GM21717 (cell line): ENCODE data around the gene ACADL.
A peak's percentile ranks its signal among the peaks of the same experiment; 100 is the strongest.

Experiments used
- ATAC-seq: cut with Tn5 transposase; IDR thresholded peaks from one replicate; pipeline ENCODE4 v1.9.1; 2021; ENCODE audit warnings: mild to moderate bottlenecking, moderate library complexity; ENCODE audit not compliant: unreplicated experiment

The ACADL gene

DNA sequence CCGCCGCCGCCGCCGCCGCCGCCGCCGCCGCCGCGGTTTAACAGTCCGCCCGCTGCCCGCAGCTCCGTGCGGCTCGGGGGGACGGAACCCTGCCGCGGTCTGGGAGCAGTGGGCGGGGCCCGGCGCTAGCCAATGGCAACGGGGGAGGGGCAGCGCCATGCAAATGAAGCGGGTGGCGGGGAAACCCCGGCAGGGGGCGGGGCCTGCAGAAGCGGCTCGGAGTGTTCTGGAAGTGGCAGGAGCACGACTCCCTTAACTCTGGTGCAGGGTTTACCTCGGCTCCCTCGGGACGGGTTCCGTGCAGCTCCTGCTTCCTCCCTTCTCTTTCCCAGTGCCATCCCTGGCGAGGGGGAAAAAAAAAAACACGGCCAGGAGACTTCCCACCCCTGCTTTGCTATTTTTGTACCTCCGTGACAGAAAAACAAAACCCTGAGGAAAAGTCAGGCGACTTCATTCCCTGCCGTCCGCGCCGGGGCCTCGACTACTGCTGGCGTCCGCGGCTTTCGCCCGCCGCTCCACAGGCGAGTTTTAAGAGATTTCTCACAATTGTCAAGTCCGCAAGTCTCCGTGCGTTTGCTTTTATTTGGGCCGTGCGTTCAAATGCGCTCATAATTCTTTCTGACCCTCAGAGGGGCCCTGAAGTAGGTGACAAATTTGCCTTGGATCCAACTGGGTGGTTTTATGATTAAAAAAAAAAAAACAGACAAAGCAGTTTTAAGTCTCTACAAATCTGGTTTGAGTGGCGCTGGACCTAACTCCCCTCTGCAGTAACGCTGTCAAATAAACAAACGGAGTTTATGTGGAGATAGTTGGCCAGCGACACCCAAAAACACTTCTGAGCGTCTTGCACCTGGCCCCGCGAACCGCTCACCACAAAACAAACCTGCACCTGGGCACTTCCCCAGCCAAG, 53.7 kb downstream of the ACADL start, which contains the start of gene KANSL1L:
Gene KANSL1L, minus strand, starts transcription at position 101 of the 910 bp plus-strand sequence. CDS start 16,827 bp downstream, outside the sequence.
- peak; percentile 74 for ATAC-seq

DNA sequence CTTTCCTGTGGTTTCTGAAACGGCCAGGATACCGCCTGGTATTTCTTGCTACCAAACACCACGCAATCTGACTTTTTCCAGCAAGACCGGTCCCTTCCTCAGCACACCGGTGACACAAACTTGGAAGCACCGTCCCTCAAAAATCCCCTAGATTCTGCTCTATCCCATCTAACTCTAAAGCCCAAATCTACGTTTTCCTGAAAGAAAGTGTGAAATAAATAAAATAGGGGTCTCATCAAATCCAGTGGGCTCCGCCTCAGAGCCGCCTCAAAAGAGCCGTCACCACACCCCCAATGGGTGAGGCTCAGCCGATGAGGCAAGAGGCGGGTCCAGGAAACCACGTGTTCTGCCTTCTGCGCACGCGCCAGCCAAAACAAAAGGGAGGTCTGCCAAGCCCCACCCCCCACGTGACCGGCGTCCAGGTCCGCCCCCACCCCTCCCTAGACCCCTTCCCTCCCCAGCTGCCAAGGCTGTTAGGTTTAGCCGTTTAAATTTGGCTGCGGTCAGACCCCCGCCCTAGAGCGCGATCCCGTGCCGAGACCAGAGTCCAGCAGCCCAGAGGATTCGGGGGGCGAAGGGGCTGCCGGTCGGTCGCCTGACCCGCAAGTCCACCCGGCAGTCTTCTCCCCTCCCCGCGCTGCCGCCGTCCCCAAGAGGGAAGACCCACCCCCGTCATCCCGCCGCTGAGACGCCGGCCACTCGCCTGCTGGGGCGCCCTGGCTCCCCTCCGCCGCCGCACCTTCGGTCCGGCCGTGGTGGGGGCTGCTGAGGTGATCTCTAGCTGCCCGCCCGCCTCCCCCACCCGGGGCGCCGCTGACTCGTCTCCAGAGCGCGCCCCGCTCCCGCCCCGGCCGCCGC, 54.6 kb downstream of the ACADL start:
- peak; percentile 71 for ATAC-seq

DNA sequence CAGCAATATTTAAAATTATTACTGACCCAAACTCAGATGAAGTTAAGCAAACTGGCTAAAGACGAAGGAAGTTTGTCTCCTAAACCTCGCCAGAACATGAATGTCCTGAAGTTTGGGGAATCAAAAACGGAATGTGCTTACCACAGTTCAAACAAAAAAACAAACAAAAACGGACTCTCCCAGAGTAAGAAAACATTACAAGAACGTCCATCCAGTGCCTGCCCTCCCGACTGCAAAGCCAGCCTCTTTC, 55.1 kb downstream of the ACADL start:
- ATAC-seq: no peak

DNA sequence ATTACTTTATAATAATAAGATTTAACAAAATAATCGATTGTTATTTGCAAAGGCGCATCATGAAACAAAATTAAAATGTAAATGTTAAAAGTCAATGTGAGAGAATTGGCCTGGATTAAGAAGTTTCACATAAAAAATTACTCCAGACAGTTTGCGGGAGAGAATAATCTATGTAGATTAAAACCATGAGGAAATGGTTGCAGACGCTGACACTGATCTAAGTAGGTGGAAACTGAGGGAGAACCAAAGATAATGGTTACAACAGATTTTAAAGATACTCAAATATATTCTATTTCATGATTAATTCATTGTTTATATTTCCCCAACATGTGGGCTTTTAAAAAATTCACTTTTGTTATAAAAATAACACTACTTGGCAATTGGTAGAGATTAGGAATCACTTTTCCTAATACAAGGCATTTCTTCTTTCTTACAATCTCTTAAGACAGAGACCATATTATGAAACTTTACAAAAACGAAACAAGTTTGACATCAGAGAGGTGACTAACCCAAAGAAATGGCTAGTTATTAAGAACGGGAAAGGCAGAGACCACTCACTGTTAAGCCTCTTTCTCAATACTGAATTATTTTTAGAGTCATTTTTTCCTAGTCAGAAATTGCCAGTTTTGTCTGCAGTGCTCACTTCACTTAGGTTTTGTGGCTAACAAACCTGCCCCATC, 55.6 kb downstream of the ACADL start:
- peak; percentile 36 for ATAC-seq

DNA sequence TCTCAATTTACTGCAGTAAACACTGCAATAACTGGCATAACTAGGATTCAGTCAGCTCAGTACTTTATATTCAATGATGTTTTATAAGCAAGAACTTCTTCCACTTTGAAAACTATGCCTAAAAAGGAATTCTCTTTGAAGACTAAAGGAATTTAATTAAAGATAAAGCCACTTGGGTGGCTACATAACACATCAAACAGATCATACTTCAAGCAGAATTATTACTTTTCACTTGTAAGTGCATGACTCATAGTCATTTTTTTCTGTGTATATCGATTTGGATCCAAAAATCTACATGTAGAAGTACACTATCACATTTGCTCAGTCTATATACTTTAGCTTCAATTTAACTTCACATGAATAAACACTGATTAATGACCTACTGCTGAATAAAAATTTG, 58.0 kb downstream of the ACADL start:
- no peak for ATAC-seq

DNA sequence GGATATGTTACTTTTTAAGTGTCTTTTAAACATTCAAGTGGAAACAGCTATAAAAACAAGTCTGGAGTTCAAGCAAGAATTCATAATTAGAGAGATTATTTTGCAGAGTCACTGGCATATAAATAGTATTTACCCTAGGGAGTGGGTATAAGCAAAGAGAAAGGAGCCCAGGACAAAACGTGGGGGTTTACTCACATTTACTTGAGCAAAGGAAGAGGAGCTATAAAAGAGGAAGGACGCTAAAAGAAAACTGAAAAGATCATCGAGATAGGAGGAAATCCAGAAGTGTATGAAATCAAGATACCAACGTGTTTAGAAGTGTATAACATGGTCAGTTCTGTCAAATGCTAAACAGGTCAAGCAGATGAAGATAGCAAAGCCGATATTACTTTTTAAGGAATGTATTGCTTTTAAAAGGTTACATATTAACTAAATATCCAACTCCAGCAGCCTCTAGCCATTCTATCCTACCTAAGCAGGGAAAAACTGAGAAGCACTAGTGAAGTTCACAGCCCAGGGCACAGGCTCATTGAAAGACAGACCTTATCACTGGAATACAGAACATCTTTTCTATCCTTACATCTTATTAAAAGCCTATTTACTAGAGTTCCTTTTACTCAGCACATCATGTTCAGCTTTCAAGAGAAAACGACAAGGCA, 62.7 kb downstream of the ACADL start:
- no peak for ATAC-seq

DNA sequence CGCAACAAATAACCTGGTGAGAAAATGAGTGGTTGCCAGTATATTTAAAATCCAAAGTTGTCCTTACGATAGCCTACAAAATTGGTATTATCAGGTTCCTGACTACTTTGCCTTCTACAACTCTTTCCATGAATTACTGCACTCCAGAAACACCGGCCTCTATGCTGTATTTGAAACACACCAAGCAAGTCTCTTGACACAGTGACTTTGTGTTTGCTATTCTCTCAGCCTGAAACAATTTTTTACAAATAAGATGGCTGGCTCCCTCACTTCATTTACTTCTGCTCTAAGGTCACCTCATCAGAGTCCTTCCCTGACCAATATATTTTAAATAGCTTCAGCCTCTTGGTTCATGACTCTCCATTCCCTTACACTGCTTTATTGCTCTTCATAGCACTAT, 66.2 kb downstream of the ACADL start:
- no peak for ATAC-seq

DNA sequence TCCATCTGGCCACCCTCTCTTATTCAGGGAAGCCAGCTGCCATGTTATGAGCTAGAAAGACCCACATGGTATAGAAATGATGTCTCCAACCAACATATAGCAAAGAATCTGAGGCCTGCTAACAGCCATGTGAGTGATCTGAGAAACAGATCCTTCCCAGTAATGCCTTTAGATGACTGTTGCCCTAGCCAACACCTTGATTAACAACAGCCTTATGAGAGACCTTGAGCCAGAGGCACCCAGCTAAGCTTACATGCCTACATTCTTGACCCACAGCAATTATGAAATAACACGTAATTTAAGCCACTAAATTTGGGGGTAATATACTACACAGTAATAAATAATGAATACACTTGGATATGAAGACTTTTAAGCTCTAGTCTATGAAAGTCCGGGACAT, 67.0 kb downstream of the ACADL start:
- ATAC-seq: no peak

DNA sequence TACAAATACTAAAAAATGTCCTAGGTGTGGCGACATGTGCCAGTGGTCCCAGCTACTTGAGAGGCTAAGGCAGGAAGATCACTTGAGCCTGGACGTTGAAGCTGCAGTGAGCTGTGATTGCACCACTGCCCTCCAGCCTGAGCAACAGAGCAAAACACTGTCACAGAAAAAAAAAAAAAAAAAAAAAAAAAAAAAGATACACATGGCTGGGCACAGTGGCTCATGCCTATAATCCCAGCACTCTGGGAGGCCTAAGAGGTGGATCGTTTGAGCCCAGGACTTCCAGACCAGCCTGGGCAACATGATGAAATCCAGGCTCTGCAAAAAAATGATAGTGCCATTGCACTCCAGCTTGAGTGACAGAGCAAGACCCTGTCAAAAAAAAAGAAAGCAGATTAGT, 67.7 kb downstream of the ACADL start:
- no peak for ATAC-seq

DNA sequence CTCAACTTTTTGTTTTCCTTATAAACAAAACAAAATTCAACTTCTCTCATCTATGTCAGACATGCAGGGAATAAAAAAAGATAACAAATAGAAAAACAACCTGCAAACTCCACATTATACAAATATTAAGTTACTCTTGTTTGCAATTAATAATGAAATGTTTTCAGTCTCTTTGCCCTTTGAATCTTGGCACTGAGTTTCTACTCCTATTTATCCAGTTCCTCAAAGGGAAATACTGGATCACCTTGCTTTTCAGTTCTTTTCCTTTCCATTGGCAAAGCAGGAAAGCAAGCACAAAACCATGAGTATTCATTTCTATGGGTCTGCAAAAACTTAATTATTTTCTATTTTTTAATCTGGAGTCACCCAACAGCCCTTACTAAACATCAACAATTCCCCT, 77.6 kb downstream of the ACADL start:
- no peak for ATAC-seq
